ENCODE results near the gene ZMIZ1.

GRCh38 chr10:79301754-79302530 is 233.2 kb downstream of the ZMIZ1 start:
- TF ChIP-seq POLR2A (IDR thresholded peaks at IDR 0.05): no peak
- TF ChIP-seq, protein P1, sequence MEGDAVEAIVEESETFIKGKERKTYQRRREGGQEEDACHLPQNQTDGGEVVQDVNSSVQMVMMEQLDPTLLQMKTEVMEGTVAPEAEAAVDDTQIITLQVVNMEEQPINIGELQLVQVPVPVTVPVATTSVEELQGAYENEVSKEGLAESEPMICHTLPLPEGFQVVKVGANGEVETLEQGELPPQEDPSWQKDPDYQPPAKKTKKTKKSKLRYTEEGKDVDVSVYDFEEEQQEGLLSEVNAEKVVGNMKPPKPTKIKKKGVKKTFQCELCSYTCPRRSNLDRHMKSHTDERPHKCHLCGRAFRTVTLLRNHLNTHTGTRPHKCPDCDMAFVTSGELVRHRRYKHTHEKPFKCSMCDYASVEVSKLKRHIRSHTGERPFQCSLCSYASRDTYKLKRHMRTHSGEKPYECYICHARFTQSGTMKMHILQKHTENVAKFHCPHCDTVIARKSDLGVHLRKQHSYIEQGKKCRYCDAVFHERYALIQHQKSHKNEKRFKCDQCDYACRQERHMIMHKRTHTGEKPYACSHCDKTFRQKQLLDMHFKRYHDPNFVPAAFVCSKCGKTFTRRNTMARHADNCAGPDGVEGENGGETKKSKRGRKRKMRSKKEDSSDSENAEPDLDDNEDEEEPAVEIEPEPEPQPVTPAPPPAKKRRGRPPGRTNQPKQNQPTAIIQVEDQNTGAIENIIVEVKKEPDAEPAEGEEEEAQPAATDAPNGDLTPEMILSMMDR (IDR thresholded peaks at IDR 0.05): no peak

All from adrenal gland (tissue), 5 donors.